AG08396 (cell line): ENCODE measurements around the gene TRNT1.

Source experiments
- DNase-seq: peaks from one replicate; pipeline ENCODE4 v3.0.0; 2012; ENCODE audit warnings: low spot score, mixed read lengths

The TRNT1 gene

GRCh38 chr3:3110749-3111361, 15.9 kb upstream of the TRNT1 start:
- no peak for DNase-seq

- no peak for DNase-seq
These were observed 13.6 kb upstream of the TRNT1 start for GRCh38 chr3:3113042-3113709.

GRCh38 chr3:3117651-3118050, 9.1 kb upstream of the TRNT1 start:
- no peak for DNase-seq

- DNase-seq = no peak
These were observed 7.3 kb upstream of the TRNT1 start for GRCh38 chr3:3119393-3119851.

GRCh38 chr3:3125977-3126376, 763 bp upstream of the TRNT1 start:
- no peak for DNase-seq

- DNase-seq = peak; percentile 19
These were observed 781 bp downstream of the TRNT1 start for GRCh38 chr3:3127432-3128010.

- DNase-seq = no peak
These were observed 2.8 kb downstream of the TRNT1 start for GRCh38 chr3:3129579-3129978.

- no peak for DNase-seq
These were observed 6.8 kb downstream of the TRNT1 start for GRCh38 chr3:3133500-3133899.

GRCh38 chr3:3134750-3135448, 8.2 kb downstream of the TRNT1 start:
- peak; percentile 34 for DNase-seq

- no peak for DNase-seq
These were observed 10.8 kb downstream of the TRNT1 start for GRCh38 chr3:3137526-3137925.

GRCh38 chr3:3141939-3142338, 15.2 kb downstream of the TRNT1 start:
- DNase-seq = no peak

- no peak for DNase-seq
These were observed 19.1 kb downstream of the TRNT1 start for GRCh38 chr3:3145831-3146230.

- no peak for DNase-seq
These were observed 22.8 kb downstream of the TRNT1 start for GRCh38 chr3:3149560-3149959.

GRCh38 chr3:3151513-3151912, 24.8 kb downstream of the TRNT1 start:
- DNase-seq = no peak

- DNase-seq = no peak
These were observed 28.3 kb downstream of the TRNT1 start for GRCh38 chr3:3154879-3155610.

- DNase-seq = no peak
These were observed 30.7 kb downstream of the TRNT1 start for GRCh38 chr3:3157484-3157883.

GRCh38 chr3:3160826-3161225, 34.1 kb downstream of the TRNT1 start:
- DNase-seq = no peak

- no peak for DNase-seq
These were observed 38.5 kb downstream of the TRNT1 start for GRCh38 chr3:3165241-3165640.

- no peak for DNase-seq
These were observed 38.9 kb downstream of the TRNT1 start for GRCh38 chr3:3165650-3166049.

- DNase-seq = no peak
These were observed 44.3 kb downstream of the TRNT1 start for GRCh38 chr3:3170998-3171397.

- no peak for DNase-seq
These were observed 45.9 kb downstream of the TRNT1 start for GRCh38 chr3:3172627-3173026.

- DNase-seq = peak; percentile 29
These were observed 51.2 kb downstream of the TRNT1 start for GRCh38 chr3:3177861-3178497.
